PC-9 (cell line): ENCODE measurements around the gene NINJ2.
"Not testable (repeated sequence)": the region's sequence is repeated elsewhere in the genome, so short reads cannot be mapped to it uniquely, and the experiment has no call there.

ENCODE experiments used
- EZH2 ChIP-seq: fragments of 200-600 bp; sonication (generic); IDR thresholded peaks from 2 replicates; pipeline ENCODE4 v1.8.0; 2017; ENCODE audit warnings: antibody characterized with exemption, low read depth
- TF ChIP-seq, protein P1 (sequence below): fragments of 200-600 bp; sonication (generic); conservative IDR thresholded peaks from 2 replicates; pipeline ENCODE4 v1.6.1; 2017; ENCODE audit warnings: mixed run types, antibody characterized with exemption, mild to moderate bottlenecking, moderate library complexity

DNA sequence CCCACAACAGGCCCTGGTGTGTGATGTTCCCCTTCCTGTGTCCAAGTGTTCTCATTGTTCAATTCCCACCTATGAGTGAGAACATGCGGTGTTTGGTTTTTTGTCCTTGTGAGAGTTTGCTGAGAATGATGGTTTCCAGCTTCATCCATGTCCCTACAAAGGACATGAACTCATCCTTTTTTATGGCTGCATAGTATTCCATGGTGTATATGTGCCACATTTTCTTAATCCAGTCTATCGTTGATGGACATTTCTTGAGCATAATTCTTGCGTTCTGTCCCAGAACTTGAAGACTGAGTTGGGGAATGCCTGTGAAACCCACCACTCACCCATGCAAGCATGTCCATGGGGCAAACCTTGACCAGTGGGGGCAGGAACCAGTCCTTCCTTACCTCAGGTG, 44.8 kb upstream of the NINJ2 start:
- TF ChIP-seq, protein P1, sequence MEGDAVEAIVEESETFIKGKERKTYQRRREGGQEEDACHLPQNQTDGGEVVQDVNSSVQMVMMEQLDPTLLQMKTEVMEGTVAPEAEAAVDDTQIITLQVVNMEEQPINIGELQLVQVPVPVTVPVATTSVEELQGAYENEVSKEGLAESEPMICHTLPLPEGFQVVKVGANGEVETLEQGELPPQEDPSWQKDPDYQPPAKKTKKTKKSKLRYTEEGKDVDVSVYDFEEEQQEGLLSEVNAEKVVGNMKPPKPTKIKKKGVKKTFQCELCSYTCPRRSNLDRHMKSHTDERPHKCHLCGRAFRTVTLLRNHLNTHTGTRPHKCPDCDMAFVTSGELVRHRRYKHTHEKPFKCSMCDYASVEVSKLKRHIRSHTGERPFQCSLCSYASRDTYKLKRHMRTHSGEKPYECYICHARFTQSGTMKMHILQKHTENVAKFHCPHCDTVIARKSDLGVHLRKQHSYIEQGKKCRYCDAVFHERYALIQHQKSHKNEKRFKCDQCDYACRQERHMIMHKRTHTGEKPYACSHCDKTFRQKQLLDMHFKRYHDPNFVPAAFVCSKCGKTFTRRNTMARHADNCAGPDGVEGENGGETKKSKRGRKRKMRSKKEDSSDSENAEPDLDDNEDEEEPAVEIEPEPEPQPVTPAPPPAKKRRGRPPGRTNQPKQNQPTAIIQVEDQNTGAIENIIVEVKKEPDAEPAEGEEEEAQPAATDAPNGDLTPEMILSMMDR = not testable (repeated sequence)
- not testable (repeated sequence) for TF ChIP-seq EZH2
